Neural cell (in vitro differentiated cells): ENCODE data around the gene COX7B2. TPM values are rescaled to one million over a fixed set of nuclear protein-coding genes. Genes with fewer than 3 reads are reported as not detected.

ENCODE experiments used
- H2AFZ ChIP-seq: fragments of 200-600, 300-800 bp; sonication (generic), shearing (Covaris generic); 2 replicates; pipeline ENCODE4 v1.6.0; 2014; ENCODE audit warnings: low read depth, mild to moderate bottlenecking, antibody characterized with exemption, low read length, moderate library complexity
- H3F3A ChIP-seq: fragments of 200-600 bp; shearing (Covaris generic); 2 replicates; pipeline ENCODE4 v1.6.1; 2016; ENCODE audit warnings: mild to moderate bottlenecking, moderate library complexity, mixed read lengths, antibody characterized with exemption, low read length; ENCODE audit not compliant: insufficient read depth, poor library complexity, severe bottlenecking
- H3K27ac ChIP-seq: fragments of 200-600, 300-800 bp; sonication (generic), shearing (Covaris generic); 2 replicates; pipeline ENCODE4 v1.5.1; 2014; ENCODE audit warnings: mild to moderate bottlenecking, low read length, moderate library complexity
- H3K27me3 ChIP-seq: fragments of 300-800, 200-600 bp; sonication (generic), shearing (Covaris generic); 2 replicates; pipeline ENCODE4 v1.6.0; 2014; ENCODE audit warnings: mild to moderate bottlenecking, low read depth, low read length, moderate library complexity; ENCODE audit not compliant: insufficient read depth
- H3K36me3 ChIP-seq: fragments of 300-800, 200-600 bp; sonication (generic), shearing (Covaris generic); 2 replicates; pipeline ENCODE4 v1.5.1; 2014; ENCODE audit warnings: mild to moderate bottlenecking, antibody characterized with exemption, low read length, moderate library complexity; ENCODE audit not compliant: insufficient read depth
- H3K4me2 ChIP-seq: fragments of 300-800, 200-600 bp; sonication (generic), shearing (Covaris generic); 2 replicates; pipeline ENCODE4 v1.6.0; 2014; ENCODE audit warnings: mild to moderate bottlenecking, low read length
- H3K4me3 ChIP-seq: fragments of 300-800, 200-600 bp; sonication (generic), shearing (Covaris generic); 2 replicates; pipeline ENCODE4 v1.5.1; 2014; ENCODE audit warnings: mild to moderate bottlenecking, low read length, moderate library complexity
- H3K79me2 ChIP-seq: fragments of 200-600 bp; shearing (Covaris generic); replicated peaks from 2 replicates; pipeline ENCODE4 v1.6.0; 2014; ENCODE audit warnings: mild to moderate bottlenecking, low read length, moderate library complexity; ENCODE audit not compliant: insufficient read depth
- H3K9ac ChIP-seq: fragments of 300-800, 200-600 bp; sonication (generic), shearing (Covaris generic); 2 replicates; pipeline ENCODE4 v1.6.1; 2016; ENCODE audit warnings: mild to moderate bottlenecking, low read length, mixed read lengths
- H3K9me2 ChIP-seq: fragments of 200-600 bp; shearing (Covaris generic); 2 replicates; pipeline ENCODE4 v1.6.1; 2016; ENCODE audit warnings: mild to moderate bottlenecking, low read length, mixed read lengths; ENCODE audit not compliant: insufficient read depth
- H3K9me3 ChIP-seq: fragments of 200-600, 300-800 bp; sonication (generic), shearing (Covaris generic); 2 replicates; pipeline ENCODE4 v1.6.1; 2016; ENCODE audit warnings: mild to moderate bottlenecking, mixed run types, low read length, moderate library complexity, mixed read lengths
- H4K20me1 ChIP-seq: fragments of 200-600 bp; shearing (Covaris generic); 2 replicates; pipeline ENCODE4 v1.6.1; 2016; ENCODE audit warnings: mild to moderate bottlenecking, mixed run types; ENCODE audit not compliant: insufficient read depth
- EP300 ChIP-seq: fragments of 450-650 bp; conservative IDR thresholded peaks from 2 replicates; pipeline ENCODE4 v1.6.1; 2014; ENCODE audit warnings: antibody characterized with exemption, mild to moderate bottlenecking, moderate library complexity; ENCODE audit not compliant: poor library complexity, severe bottlenecking
- EZH2 ChIP-seq: fragments of 200-600, 300-800 bp; shearing (Covaris generic), sonication (generic); IDR thresholded peaks from 2 replicates; pipeline ENCODE4 v1.6.1; 2014; ENCODE audit warnings: antibody characterized with exemption, low read length, borderline replicate concordance, mild to moderate bottlenecking; ENCODE audit not compliant: insufficient read depth, poor library complexity, severe bottlenecking
- MXI1 ChIP-seq: fragments of 450-650 bp; conservative IDR thresholded peaks from 2 replicates; pipeline ENCODE4 v1.6.1; 2014; ENCODE audit warnings: antibody characterized with exemption, mild to moderate bottlenecking; ENCODE audit not compliant: poor library complexity, severe bottlenecking
- POLR2AphosphoS5 ChIP-seq: IDR thresholded peaks from 2 replicates; pipeline ENCODE4 v1.6.1; 2012
- RAD21 ChIP-seq: fragments of 450-650 bp; conservative IDR thresholded peaks from 2 replicates; pipeline ENCODE4 v1.6.1; 2014; ENCODE audit warnings: antibody characterized with exemption, mild to moderate bottlenecking, moderate library complexity
- SMC3 ChIP-seq: fragments of 450-650 bp; conservative IDR thresholded peaks from 2 replicates; pipeline ENCODE4 v1.6.1; 2014; ENCODE audit warnings: antibody characterized with exemption, mild to moderate bottlenecking, moderate library complexity; ENCODE audit not compliant: poor library complexity
- TAF1 ChIP-seq: IDR thresholded peaks from 2 replicates; pipeline ENCODE4 v1.6.1; 2012; ENCODE audit warnings: low read depth
- polyA plus RNA-seq: library from polyadenylated mRNA; depleted of rRNA; stranded (reverse); fragments of >200 nt; gene quantifications from 2 replicates; pipeline ENCODE4 v1.2.3, GENCODE V29; 2014
- TF ChIP-seq, protein P1 (sequence below): IDR thresholded peaks from 2 replicates; pipeline ENCODE4 v1.6.1; 2012; ENCODE audit warnings: borderline replicate concordance
- TF ChIP-seq, protein P2 (sequence below): fragments of 450-650 bp; IDR thresholded peaks from 2 replicates; pipeline ENCODE4 v1.5.1; 2014; ENCODE audit warnings: antibody characterized with exemption, mild to moderate bottlenecking, moderate library complexity; ENCODE audit not compliant: poor library complexity, severe bottlenecking

Gene COX7B2
- polyA plus RNA-seq, 1 donor from 2014 or later: not detected

GRCh38 chr4:46856333-46856732 is 52.7 kb downstream of the COX7B2 start:
- H3K27me3 ChIP-seq: no peaks in the 10 kb centered on the region
- no peak overlapping the region for H2AFZ ChIP-seq
- H3K36me3 ChIP-seq: no peaks in the 10 kb centered on the region
- H3K9me3 ChIP-seq: no peaks in the 10 kb centered on the region
- no peak overlapping the region for H3K9ac ChIP-seq
- no peak overlapping the region for H3K27ac ChIP-seq
- no peaks in the 10 kb centered on the region for H3K79me2 ChIP-seq
- no peak overlapping the region for H3K4me3 ChIP-seq
- no peaks in the 10 kb centered on the region for H3K9me2 ChIP-seq
- TF ChIP-seq EP300 (no peak), POLR2AphosphoS5 (no peak), RAD21 (no peak), MXI1 (no peak), TAF1 (no peak), SMC3 (no peak), EZH2 (no peak)
- TF ChIP-seq, protein P1, sequence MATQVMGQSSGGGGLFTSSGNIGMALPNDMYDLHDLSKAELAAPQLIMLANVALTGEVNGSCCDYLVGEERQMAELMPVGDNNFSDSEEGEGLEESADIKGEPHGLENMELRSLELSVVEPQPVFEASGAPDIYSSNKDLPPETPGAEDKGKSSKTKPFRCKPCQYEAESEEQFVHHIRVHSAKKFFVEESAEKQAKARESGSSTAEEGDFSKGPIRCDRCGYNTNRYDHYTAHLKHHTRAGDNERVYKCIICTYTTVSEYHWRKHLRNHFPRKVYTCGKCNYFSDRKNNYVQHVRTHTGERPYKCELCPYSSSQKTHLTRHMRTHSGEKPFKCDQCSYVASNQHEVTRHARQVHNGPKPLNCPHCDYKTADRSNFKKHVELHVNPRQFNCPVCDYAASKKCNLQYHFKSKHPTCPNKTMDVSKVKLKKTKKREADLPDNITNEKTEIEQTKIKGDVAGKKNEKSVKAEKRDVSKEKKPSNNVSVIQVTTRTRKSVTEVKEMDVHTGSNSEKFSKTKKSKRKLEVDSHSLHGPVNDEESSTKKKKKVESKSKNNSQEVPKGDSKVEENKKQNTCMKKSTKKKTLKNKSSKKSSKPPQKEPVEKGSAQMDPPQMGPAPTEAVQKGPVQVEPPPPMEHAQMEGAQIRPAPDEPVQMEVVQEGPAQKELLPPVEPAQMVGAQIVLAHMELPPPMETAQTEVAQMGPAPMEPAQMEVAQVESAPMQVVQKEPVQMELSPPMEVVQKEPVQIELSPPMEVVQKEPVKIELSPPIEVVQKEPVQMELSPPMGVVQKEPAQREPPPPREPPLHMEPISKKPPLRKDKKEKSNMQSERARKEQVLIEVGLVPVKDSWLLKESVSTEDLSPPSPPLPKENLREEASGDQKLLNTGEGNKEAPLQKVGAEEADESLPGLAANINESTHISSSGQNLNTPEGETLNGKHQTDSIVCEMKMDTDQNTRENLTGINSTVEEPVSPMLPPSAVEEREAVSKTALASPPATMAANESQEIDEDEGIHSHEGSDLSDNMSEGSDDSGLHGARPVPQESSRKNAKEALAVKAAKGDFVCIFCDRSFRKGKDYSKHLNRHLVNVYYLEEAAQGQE: no peak
- TF ChIP-seq, protein P2, sequence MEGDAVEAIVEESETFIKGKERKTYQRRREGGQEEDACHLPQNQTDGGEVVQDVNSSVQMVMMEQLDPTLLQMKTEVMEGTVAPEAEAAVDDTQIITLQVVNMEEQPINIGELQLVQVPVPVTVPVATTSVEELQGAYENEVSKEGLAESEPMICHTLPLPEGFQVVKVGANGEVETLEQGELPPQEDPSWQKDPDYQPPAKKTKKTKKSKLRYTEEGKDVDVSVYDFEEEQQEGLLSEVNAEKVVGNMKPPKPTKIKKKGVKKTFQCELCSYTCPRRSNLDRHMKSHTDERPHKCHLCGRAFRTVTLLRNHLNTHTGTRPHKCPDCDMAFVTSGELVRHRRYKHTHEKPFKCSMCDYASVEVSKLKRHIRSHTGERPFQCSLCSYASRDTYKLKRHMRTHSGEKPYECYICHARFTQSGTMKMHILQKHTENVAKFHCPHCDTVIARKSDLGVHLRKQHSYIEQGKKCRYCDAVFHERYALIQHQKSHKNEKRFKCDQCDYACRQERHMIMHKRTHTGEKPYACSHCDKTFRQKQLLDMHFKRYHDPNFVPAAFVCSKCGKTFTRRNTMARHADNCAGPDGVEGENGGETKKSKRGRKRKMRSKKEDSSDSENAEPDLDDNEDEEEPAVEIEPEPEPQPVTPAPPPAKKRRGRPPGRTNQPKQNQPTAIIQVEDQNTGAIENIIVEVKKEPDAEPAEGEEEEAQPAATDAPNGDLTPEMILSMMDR: no peak
- H3K4me2 ChIP-seq: no peak overlapping the region
- no peaks in the 10 kb centered on the region for H4K20me1 ChIP-seq
- H3F3A ChIP-seq: no peaks in the 10 kb centered on the region

DNA sequence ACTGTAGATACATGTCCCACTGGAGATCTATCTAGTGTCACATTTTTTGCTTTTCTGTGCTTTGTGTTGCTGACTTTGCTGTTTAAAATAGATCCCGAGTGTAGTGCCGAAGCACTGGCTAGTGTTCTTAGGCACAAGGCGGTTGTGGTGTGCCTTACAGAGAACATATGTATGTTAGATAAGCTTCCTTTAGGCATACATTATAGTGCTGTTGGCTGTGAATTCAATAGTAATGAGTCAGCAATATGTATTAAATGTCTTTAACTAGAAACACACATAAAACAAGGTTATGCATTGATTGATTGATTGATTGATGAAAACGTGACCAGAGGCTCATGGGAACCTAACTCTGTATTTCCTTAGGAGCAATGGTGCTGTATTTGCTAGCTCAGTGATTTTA is 56.2 kb downstream of the COX7B2 start:
- no peak overlapping the region for H2AFZ ChIP-seq
- H3K79me2 ChIP-seq: no peaks in the 10 kb centered on the region
- no peaks in the 10 kb centered on the region for H3K9me2 ChIP-seq
- H3K27ac ChIP-seq: no peak overlapping the region
- no peaks in the 10 kb centered on the region for H3K9me3 ChIP-seq
- no peaks in the 10 kb centered on the region for H3K27me3 ChIP-seq
- no peaks in the 10 kb centered on the region for H4K20me1 ChIP-seq
- H3F3A ChIP-seq: no peaks in the 10 kb centered on the region
- no peak overlapping the region for H3K4me3 ChIP-seq
- TF ChIP-seq RAD21 (no peak), POLR2AphosphoS5 (no peak), EP300 (no peak), EZH2 (no peak), TAF1 (no peak), SMC3 (no peak), MXI1 (no peak)
- TF ChIP-seq, protein P1: no peak
- TF ChIP-seq, protein P2: no peak
- H3K9ac ChIP-seq: no peak overlapping the region
- no peaks in the 10 kb centered on the region for H3K36me3 ChIP-seq
- no peak overlapping the region for H3K4me2 ChIP-seq
